ENCODE data around the gene HSBP1. TPM values are rescaled to one million over a fixed set of nuclear protein-coding genes. Genes with fewer than 3 reads are reported as not detected.

Gene HSBP1
- total RNA-seq, 2 donors from 2014 or later: 145 to 160 TPM

- ATAC-seq: no peak
- intact Hi-C loops (cut with DNase I): no loop called here
- DNase-seq: no peak
Observed at GRCh38 chr16:83859265-83859664, 51.5 kb downstream of the HSBP1 start.

DNA sequence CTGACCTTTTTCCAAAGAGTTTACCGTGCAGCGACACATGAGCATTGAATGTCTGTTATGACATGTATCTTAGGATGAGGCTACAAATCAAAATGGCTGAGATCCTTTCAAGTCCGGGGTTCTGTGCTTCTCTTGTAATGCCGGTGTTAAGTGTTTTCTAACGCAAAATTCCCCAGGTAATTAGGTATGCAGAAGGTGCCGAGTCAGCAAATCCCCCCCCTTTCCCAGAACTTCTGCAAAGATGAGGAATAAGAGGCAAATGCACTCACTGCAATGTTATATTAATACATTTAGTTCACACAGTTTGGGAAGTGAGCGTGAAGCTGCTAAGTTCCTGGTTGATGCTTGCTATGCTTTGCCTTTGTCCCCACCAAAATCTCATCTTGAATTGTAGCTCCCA is 54.9 kb downstream of the HSBP1 start:
- ATAC-seq: no peak
- intact Hi-C loops (cut with DNase I): no loop called here
- no peak for DNase-seq

GRCh38 chr16:83863682-83864081 is 55.9 kb downstream of the HSBP1 start:
- ATAC-seq (no peak), DNase-seq (no peak)
- intact Hi-C loops (cut with DNase I): no loop called here

Other genes starting within 250 kb of the HSBP1 start
- 10 to 100 TPM; 27.0 to 36.3 TPM for gene MLYCD, start 91.1 kb downstream of the HSBP1 start, total RNA-seq
- 1 to 10 TPM; 7.0 to 8.3 TPM for gene OSGIN1, start 145.3 kb downstream of the HSBP1 start, total RNA-seq
- gene NECAB2, start 160.3 kb downstream of the HSBP1 start, total RNA-seq: under 1 TPM in 1 of 2 donors, not detected in 1; 0.91 TPM
- not detected for gene SLC38A8, start 234.8 kb downstream of the HSBP1 start, total RNA-seq